ENCODE measurements around the gene HSFX2.
"Not testable (repeated sequence)": the region's sequence is repeated elsewhere in the genome, so short reads cannot be mapped to it uniquely, and the experiment has no call there.

- TF ChIP-seq ZEB2 (tag by site-specific recombination; IDR thresholded peaks at IDR 0.05); RBAK (tag by site-specific recombination; IDR thresholded peaks at IDR 0.05); ZSCAN18 (tag by site-specific recombination; IDR thresholded peaks at IDR 0.05); MZF1 (tag by site-specific recombination; IDR thresholded peaks at IDR 0.05; ENCODE audit: borderline replicate concordance); ZNF521 (tag by site-specific recombination; IDR thresholded peaks at IDR 0.05): not testable (repeated sequence)
- TF ChIP-seq, protein P1, sequence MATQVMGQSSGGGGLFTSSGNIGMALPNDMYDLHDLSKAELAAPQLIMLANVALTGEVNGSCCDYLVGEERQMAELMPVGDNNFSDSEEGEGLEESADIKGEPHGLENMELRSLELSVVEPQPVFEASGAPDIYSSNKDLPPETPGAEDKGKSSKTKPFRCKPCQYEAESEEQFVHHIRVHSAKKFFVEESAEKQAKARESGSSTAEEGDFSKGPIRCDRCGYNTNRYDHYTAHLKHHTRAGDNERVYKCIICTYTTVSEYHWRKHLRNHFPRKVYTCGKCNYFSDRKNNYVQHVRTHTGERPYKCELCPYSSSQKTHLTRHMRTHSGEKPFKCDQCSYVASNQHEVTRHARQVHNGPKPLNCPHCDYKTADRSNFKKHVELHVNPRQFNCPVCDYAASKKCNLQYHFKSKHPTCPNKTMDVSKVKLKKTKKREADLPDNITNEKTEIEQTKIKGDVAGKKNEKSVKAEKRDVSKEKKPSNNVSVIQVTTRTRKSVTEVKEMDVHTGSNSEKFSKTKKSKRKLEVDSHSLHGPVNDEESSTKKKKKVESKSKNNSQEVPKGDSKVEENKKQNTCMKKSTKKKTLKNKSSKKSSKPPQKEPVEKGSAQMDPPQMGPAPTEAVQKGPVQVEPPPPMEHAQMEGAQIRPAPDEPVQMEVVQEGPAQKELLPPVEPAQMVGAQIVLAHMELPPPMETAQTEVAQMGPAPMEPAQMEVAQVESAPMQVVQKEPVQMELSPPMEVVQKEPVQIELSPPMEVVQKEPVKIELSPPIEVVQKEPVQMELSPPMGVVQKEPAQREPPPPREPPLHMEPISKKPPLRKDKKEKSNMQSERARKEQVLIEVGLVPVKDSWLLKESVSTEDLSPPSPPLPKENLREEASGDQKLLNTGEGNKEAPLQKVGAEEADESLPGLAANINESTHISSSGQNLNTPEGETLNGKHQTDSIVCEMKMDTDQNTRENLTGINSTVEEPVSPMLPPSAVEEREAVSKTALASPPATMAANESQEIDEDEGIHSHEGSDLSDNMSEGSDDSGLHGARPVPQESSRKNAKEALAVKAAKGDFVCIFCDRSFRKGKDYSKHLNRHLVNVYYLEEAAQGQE (tag by site-specific recombination; IDR thresholded peaks at IDR 0.05), result not testable (repeated sequence)
- TF ChIP-seq, protein P2, sequence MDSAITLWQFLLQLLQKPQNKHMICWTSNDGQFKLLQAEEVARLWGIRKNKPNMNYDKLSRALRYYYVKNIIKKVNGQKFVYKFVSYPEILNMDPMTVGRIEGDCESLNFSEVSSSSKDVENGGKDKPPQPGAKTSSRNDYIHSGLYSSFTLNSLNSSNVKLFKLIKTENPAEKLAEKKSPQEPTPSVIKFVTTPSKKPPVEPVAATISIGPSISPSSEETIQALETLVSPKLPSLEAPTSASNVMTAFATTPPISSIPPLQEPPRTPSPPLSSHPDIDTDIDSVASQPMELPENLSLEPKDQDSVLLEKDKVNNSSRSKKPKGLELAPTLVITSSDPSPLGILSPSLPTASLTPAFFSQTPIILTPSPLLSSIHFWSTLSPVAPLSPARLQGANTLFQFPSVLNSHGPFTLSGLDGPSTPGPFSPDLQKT (IDR thresholded peaks at IDR 0.05; ENCODE audit: borderline replicate concordance, low read depth, low read length), result not testable (repeated sequence)
These were observed 49.3 kb downstream of the HSFX2 start for GRCh38 chrX:149545545-149546543.

Data from HEK293 (cell line).